Stimulated activated CD4-positive, alpha-beta T cell treated with anti-CD3 and anti-CD28 coated beads, Interleukin-12 subunit alpha, Interleukin-12 subunit beta, amount 100 ng/mL, for 24 hours (primary cell): ENCODE measurements around the gene ZNF593.

Experiments
- DNase-seq, 2 experiments: peaks; one replicate each; pipeline ENCODE4 v3.0.0-alpha.2; 2020; ENCODE audit warnings: low read depth in 2 of 2

The ZNF593 gene

GRCh38 chr1:26169198-26169554 lies 532 bp upstream of the ZNF593 start:
- DNase-seq = no peak

- no peak for DNase-seq
Measured at GRCh38 chr1:26170472-26170821, 739 bp downstream of the ZNF593 start.

- DNase-seq = no peak
Measured at GRCh38 chr1:26171084-26172072, 1.7 kb downstream of the ZNF593 start, which contains the start of gene ZNF593OS. Gene ZNF593OS, minus strand, starts transcription at chr1:26171832. Its CDS starts 171 bp downstream, at chr1:26171661.

DNA sequence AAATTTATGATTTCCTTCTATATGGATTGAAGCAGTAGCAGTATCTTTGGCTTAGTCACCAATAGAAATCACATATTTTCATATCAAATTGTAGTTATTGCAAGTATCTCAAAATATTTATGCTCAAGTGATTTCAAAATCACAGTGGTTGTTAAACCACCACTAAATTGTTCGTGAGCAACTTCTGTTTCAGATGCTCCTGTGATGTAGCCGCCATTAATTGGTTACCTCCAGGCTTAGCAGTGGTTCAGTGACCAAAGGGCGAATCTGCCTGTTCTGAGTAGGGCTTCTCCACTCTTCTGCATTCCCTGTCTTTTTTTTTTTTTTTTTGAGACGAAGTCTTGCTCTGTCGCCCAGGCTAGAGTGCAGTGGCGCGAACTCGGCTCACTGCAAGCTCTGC lies 5.6 kb downstream of the ZNF593 start:
- DNase-seq = no peak

- no peak for DNase-seq
Measured at GRCh38 chr1:26177182-26177684, 7.5 kb downstream of the ZNF593 start, which contains the start of gene CNKSR1. Gene CNKSR1, plus strand, starts transcription at chr1:26177491. Its CDS starts 57 bp downstream, at chr1:26177548.

- no peak for DNase-seq
Measured at GRCh38 chr1:26180010-26180506, 10.3 kb downstream of the ZNF593 start.

GRCh38 chr1:26181586-26182382 lies 12.1 kb downstream of the ZNF593 start:
- DNase-seq = no peak

DNA sequence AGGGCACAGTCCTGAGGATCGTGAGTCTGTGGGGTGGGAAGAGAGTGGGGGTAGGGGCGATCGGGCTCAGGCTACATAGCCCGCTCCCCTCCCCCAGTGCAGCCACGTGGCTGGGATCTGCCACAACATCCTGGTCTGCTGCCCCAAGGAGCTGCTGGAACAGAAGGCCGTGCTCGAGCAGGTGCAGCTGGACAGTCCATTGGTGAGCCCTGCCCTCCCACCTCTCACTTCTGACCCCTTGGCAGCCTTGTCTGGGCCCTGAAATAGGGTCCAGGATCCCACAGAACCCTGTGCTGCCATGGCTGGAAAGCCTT lies 12.6 kb downstream of the ZNF593 start:
- DNase-seq = no peak

DNA sequence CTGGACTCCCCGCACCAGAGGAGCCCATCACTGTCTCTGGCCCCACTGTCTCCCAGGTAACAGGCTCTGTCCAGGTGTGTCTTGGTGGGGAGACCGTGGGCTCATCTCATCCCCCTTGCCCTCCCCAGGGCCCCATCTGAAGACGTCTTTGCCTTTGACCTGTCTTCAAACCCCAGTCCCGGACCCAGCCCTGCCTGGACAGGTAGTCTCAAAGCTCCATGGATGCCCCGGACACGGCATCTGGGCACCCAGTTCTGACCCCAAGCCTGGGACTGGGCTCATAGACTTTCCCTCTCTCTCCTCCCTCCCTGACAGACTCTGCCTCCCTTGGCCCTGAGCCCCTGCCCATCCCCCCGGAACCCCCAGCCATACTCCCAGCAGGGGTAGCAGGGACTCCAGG lies 14.4 kb downstream of the ZNF593 start:
- DNase-seq = no peak

DNA sequence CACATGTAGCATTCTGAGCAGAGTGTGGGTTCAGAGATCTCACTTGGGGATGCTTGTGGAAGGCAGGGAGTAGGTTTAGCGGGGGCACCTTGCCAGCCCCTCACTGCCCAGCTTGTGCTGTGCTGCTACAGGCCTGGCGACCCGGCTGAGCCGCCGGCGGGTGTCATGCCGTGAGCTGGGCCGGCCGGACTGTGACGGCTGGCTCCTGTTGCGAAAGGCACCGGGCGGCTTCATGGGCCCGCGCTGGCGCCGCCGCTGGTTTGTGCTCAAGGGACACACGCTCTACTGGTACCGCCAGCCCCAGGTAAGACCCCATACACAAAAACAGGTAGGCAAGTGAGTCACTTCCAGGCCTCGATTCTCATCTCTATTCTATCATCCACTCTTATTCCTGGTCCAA lies 15.2 kb downstream of the ZNF593 start:
- no peak for DNase-seq

GRCh38 chr1:26187882-26188281 lies 18.2 kb downstream of the ZNF593 start:
- no peak for DNase-seq

GRCh38 chr1:26188477-26188876 lies 18.8 kb downstream of the ZNF593 start:
- no peak for DNase-seq

- DNase-seq = no peak
Measured at GRCh38 chr1:26189331-26189730, 19.6 kb downstream of the ZNF593 start.

- DNase-seq = no peak
Measured at GRCh38 chr1:26189751-26190275, 20.1 kb downstream of the ZNF593 start.

DNA sequence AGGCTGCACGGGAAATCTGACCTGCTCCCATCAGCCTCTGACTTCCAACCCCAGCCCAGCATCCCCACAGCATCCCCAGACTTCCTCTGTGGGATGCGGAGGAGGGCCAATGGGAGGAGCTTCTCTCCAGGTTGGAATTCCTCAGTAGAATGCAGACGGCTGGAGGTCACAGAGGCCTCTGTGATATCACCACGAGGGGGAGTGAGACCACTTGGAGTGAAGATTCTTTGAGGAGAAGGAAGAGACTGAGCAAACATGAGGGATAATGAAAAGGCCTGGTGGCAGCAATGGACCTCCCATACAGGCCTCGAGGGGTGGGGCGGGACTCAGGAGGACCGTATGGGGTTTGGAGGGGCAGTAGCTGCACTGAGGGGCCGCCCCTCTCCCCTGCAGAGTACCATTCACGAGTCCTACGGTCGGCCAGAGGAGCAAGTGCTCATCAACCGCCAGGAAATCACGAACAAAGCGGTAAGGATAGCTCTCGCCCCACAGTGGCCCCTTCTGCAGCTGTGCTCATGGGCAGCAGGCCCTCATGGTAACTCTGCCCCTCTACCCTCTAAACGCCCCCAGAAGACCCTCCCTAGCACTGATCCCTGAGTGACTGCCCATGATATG lies 20.8 kb downstream of the ZNF593 start, which contains the start of gene CATSPER4:
Gene CATSPER4 (plus strand): TSS at position 230 of the 615 bp plus-strand sequence. CDS start 26 bp downstream, at position 256.
- no peak for DNase-seq

- DNase-seq = no peak
Measured at GRCh38 chr1:26191739-26192138, 22.0 kb downstream of the ZNF593 start.

DNA sequence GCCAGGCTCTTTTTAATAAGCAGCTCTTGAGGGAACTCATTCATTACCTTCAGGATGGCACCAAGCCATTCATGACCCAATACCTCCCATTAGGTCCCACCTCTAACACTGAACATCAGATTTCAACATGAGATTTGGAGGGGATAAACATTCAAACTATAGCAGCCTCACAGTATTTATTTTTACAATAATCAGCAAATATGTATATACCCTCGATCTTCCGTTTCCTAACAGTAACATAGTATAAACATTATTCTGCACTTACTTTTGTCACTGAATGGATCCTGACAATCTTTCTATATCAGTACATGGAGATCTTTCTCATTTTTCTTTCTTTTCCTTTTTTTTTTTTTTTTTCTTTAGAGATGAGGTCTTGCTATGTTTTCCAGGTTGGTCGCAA lies 26.1 kb downstream of the ZNF593 start:
- no peak for DNase-seq

GRCh38 chr1:26197301-26197700 lies 27.6 kb downstream of the ZNF593 start:
- DNase-seq = no peak

- DNase-seq = no peak
Measured at GRCh38 chr1:26197813-26198212, 28.1 kb downstream of the ZNF593 start.

- no peak for DNase-seq
Measured at GRCh38 chr1:26200413-26200812, 30.7 kb downstream of the ZNF593 start.

DNA sequence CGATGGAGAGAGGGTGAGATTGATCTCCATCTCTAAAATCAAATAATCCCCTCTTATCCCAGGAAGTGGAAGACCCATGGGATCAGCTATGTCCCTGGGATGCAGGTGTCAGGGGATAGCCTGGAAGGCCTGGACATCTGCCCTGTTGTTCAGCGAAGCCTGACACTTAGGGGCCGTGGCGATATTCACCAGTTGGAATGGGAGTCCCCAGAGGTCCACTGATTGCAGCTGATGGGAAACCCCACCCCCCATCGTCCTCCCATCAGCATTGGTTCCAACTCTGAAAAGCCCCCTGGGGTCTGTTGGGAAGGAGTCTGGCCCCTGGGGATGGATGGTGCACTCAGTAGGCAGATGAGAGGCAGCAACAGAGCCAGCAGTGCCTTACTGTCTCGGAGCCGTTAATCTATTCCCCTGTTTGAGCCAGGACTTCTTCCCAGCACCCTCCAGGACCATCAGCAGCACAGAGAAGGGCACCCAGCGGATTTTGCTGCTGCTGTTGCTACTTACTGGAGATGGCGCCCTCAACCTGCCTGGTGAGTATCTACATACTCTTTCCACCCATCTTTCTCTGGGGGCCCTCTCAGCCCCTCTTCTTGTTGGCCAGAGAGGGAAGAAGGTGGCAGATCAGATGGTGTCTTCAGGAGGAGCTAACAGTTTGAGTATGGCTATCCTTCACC lies 34.1 kb downstream of the ZNF593 start:
- DNase-seq = no peak
